AG10803 (cell line): Measurements from ENCODE around the gene SELENOH.
"Not testable (repeated sequence)": the region's sequence is repeated elsewhere in the genome, so short reads cannot be mapped to it uniquely, and the experiment has no call there.

Source experiments
- DNase-seq: peaks from one replicate; pipeline ENCODE4 v3.0.0; 2010; ENCODE audit warnings: low read depth
- H3K4me3 ChIP-seq: 2 replicates; pipeline ENCODE4 v1.5.1; 2011; ENCODE audit warnings: mild to moderate bottlenecking, low read length, control low read depth
- TF ChIP-seq, protein P1 (sequence below): conservative IDR thresholded peaks from 2 replicates; pipeline ENCODE4 v1.5.1; 2011; ENCODE audit warnings: mild to moderate bottlenecking, low read length, control low read depth, inconsistent platforms

Gene SELENOH

DNA sequence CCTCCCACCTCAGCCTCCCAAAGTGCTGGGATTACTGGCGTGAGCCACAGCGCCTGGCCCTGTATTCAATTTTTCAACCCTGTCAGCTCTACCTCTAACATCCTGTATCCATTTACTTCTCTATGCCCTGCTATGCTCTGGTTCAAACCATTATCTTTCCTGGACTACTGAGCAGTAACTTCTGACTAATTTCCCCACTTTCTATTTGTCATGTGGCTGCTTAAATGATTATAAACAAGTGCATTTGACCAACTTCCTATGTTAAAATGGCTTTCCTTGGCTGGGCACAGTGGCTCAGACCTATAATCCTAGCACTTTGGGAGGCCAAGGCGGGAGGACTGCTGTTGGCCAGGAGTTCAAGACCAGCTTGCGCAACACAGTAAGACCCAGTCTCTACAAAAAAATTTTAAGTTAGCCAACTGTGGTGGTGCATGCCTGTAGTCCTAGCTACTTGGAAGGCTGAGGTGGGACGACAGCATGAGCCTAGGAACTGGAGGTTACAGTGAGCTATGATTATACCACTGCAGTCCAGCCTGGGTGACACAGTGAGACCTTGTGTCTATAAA, 31.4 kb upstream of the SELENOH start:
- no peak overlapping the region for H3K4me3 ChIP-seq
- TF ChIP-seq, protein P1, sequence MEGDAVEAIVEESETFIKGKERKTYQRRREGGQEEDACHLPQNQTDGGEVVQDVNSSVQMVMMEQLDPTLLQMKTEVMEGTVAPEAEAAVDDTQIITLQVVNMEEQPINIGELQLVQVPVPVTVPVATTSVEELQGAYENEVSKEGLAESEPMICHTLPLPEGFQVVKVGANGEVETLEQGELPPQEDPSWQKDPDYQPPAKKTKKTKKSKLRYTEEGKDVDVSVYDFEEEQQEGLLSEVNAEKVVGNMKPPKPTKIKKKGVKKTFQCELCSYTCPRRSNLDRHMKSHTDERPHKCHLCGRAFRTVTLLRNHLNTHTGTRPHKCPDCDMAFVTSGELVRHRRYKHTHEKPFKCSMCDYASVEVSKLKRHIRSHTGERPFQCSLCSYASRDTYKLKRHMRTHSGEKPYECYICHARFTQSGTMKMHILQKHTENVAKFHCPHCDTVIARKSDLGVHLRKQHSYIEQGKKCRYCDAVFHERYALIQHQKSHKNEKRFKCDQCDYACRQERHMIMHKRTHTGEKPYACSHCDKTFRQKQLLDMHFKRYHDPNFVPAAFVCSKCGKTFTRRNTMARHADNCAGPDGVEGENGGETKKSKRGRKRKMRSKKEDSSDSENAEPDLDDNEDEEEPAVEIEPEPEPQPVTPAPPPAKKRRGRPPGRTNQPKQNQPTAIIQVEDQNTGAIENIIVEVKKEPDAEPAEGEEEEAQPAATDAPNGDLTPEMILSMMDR, result no peak
- no peak for DNase-seq

DNA sequence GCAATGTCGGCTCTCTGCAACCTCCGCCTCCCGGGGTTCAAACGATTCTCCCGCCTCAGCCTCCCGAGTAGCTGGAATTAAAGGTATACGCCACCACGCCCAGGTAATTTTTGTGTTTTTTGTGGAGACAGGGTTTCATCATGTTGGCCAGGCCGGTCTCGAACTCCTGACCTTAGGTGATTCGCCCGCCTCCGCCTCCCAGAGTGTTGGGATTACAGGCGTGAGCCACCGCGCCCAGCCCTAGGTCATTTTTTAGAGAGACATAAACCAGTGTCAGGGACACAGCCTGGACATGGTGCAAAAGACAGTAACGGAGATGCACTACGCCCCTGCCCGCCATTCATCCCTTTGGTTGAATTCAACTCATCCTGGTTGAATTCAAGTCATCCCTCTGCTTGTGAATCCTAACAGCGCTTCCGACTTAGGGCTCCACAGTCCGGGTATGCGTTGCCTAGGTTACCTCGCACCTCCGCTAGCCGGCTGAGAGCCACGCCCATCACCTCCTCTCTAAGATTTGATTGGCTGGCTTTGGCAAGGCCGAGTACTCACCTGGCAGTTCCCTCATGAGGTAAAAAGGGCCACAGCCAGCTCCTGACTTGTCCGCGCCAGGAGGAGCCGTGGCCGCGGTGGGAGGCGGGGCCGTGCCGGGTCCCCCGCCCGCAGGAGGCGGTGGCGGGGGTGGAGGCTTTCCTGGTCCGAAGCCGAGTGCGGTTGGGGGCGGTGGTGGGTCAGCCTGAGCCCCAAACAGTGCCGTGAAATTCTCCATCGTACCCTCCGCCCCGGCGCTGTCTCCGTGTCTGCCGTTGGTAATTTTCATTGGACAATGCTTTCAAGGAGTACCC, 29.7 kb upstream of the SELENOH start, which contains the start of gene MED19:
Gene MED19, minus strand, starts transcription at position 802 of the 842 bp plus-strand sequence. Its CDS starts 36 bp downstream, at position 766.
- peak within 1 kb of the TSS; percentile 100 for H3K4me3 ChIP-seq
- DNase-seq, result peak; percentile 65
- TF ChIP-seq, protein P1, result no peak

DNA sequence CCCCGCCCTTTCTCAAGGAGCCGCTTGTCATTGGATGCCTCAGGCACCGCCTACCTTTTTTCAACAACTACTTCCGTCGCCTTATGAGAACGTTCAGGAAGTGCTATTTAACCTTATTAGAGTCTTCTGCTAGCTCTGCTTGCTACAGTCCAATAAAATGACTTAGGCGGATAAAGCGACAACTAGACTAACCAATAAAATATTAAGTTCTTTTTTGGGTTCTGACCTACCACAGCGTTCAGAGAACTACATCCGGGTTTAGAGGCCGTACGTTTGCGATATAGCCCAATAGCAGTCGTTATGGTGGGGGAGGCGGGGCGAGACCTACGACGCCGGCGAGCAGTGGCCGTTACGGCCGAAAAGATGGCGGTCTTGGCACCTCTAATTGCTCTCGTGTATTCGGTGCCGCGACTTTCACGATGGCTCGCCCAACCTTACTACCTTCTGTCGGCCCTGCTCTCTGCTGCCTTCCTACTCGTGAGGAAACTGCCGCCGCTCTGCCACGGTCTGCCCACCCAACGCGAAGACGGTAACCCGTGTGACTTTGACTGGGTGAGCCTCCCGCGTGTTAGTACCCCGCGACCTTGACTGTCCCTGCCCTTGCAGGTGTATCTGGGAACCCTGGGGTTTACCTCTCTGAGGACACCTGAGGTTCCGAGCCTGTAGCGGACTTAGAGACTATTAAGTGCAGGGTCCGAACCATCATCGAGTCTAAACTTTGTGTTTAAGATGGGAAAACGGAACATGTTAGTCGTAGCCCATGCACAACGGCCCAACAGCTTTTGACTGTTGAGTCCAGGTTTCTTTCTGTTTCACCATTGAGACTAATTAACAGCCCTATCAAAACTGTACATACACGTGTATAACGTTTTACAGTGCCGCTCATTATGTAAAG, 28.8 kb upstream of the SELENOH start, which contains the start of gene TMX2:
Gene TMX2, plus strand, starts transcription at position 338 of the 895 bp plus-strand sequence. Its CDS starts 26 bp downstream, at position 364.
- peak; percentile 100 for DNase-seq
- H3K4me3 ChIP-seq, result peak within 1 kb of the TSS; percentile 100
- TF ChIP-seq, protein P1, result no peak

DNA sequence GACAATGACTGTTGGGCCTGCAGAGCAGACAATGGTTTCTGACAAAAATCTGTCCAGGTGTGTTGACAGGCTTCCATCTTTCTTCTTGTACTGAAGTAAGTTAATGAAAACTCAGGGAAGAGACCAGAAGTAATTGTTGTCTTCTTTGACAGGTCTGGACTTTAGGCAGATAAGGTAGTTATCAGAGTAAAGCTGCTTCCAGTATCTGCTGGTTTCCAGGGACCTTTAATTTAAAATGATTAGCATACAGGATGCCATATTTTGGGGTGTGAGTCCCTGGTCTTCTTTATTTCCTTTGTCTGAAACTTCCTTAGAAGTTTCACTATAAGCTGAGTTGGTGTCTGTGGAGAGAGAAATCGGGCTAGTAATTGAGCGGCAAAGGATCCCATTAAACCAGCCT, 27.5 kb upstream of the SELENOH start:
- TF ChIP-seq, protein P1, result no peak
- peak overlapping the region; percentile 100 for H3K4me3 ChIP-seq
- no peak for DNase-seq

DNA sequence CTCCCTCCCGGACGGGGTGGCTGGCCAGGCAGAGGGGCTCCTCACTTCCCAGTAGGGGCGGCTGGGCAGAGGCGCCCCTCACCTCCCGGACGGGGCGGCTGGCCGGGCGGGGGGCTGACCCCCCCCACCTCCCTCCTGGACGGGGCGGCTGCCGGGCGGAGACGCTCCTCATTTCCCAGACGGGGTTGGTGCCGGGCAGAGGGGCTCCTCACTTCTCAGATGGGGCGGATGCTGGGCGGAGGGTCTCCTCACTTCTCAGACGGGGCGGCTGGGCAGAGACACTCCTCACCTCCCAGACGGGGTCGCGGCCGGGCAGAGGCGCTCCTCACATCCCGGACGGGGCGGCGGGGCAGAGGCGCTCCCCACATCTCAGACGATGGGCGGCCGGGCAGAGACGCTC, 24.6 kb upstream of the SELENOH start:
- DNase-seq, result not testable (repeated sequence)

DNA sequence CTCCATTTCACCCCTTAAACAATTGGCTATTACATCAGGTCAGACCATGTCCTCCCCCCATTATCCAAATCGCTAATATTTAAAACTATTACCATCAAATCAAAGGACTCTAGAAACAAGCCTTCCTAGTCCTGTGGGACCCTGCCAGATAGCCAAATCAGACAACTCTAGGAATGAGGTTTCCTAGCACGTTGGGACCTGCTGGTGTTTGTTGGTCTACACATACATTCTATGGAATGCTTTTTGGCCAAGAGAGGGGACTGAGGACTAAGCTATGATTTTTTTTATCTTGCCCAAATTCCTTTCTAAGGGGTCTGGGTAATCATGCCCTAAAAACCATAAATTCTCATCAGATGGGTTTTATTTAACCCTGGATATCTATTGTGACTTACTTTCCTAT, 14.1 kb upstream of the SELENOH start:
- TF ChIP-seq, protein P1, result no peak
- H3K4me3 ChIP-seq, result no peak overlapping the region
- DNase-seq, result no peak

More for the DNA sequence above, 24.6 kb upstream of the SELENOH start:
- not testable (repeated sequence) for H3K4me3 ChIP-seq

DNA sequence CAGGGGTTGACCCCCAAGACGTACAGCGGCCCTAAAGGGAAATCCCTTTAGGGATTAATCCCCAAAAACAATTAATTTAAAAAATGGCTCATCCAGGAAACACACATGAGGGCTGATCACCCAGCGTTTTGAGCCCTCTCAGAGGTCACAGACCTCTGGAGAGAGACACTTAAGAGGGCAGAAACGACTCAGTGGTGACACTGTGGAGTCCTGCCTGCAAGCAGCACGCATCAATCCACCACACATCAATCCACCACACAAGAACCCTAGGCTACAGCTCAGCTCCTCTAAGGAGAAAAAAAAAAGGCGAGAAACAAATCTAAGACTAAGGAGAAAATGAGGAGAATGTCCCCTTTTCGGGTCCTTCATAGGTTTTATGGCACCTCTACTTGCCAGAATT, 12.5 kb upstream of the SELENOH start:
- no peak for DNase-seq
- TF ChIP-seq, protein P1, result no peak
- H3K4me3 ChIP-seq, result no peak overlapping the region
